ENCODE measurements around the gene NOS3. TPM values are rescaled to one million over a fixed set of nuclear protein-coding genes. Genes with fewer than 3 reads are reported as not detected.
A peak's percentile ranks its signal among the peaks of the same experiment; 100 is the strongest.

The NOS3 gene
- total and polyA plus RNA-seq, 9 of the 15 experiments (the other 6 are each of a cell fraction or from before 2014, with no cell fraction given), result 1.1 to 121 (median 23.6) TPM

DNA sequence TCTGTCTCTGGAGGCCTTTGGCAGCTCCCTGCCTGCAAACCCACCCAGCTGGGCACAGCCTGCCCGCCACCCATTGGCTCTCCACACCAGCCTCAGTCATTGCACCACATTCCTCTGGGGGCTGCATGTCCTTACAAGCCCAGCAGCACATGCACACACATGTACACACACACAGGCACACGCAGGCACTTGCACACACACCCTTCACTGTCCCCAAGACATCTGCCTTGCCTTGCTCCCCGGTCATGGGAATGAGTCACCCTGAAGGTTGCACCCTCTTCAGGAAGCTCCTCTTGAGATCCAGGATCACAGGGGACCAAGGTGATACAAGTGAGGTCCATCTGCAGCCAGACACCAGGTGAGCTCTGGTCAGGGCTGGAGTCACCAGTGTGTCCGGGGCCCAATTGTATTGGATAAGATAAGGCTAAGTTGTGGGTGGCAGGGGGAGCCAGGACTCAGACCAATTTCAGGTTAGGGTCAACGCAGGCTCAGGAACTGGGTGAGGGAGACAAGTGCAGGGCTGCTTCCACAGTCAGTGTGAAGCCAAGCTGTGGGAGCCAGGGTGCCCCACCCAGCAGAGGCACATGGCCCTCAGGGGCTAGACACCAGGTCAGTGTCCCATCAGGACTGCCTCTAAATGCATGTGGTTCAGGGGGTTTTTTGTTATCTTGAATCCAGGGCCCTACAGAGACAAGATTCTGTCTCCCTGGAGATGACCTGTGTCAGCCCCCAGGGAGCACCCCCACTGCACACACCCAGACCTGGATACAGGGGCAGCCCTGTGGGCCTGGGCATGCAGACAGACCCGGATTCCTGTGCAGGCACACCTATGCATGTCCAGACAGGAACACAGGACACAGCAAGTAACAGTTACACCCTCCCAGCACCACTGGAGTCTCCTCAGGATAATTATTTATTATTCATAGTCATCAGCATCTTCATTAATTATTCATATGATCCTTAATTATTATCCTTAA lies 46.5 kb upstream of the NOS3 start (continued):
- TF ChIP-seq ZBTB7A (IDR thresholded peaks at IDR 0.05; ENCODE audit: borderline replicate concordance, control insufficient read depth, low read depth, low read length), result no peak
- no peak for TF ChIP-seq ZNF143 (CRISPR knock-in tag; IDR thresholded peaks at IDR 0.05)
- no peak for TF ChIP-seq TAF7 (tag; IDR thresholded peaks at IDR 0.05)
- TF ChIP-seq LEF1 (IDR thresholded peaks at IDR 0.05), result no peak
- TF ChIP-seq, protein P1, sequence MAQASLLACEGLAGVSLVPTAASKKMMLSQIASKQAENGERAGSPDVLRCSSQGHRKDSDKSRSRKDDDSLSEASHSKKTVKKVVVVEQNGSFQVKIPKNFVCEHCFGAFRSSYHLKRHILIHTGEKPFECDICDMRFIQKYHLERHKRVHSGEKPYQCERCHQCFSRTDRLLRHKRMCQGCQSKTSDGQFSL (CRISPR knock-in tag; IDR thresholded peaks at IDR 0.05), result 0 out of 2 replicates have a peak, but pooled peaks have one; percentile 31
- TF ChIP-seq, protein P1 (tag; IDR thresholded peaks at IDR 0.05), result no peak
- no peak for TF ChIP-seq ZNF445 (CRISPR knock-in tag; IDR thresholded peaks at IDR 0.05; ENCODE audit: low read depth)
- peak; percentile 57 for TF ChIP-seq RBFOX2 (IDR thresholded peaks at IDR 0.05; ENCODE audit: low read depth, low read length)
- TF ChIP-seq DACH1 (IDR thresholded peaks at IDR 0.05; ENCODE audit: partially characterized antibody), result peak; percentile 18
- peak; percentile 75 for TF ChIP-seq POLR2G (IDR thresholded peaks at IDR 0.05; ENCODE audit: low read depth, low read length)
- TF ChIP-seq, protein P2, sequence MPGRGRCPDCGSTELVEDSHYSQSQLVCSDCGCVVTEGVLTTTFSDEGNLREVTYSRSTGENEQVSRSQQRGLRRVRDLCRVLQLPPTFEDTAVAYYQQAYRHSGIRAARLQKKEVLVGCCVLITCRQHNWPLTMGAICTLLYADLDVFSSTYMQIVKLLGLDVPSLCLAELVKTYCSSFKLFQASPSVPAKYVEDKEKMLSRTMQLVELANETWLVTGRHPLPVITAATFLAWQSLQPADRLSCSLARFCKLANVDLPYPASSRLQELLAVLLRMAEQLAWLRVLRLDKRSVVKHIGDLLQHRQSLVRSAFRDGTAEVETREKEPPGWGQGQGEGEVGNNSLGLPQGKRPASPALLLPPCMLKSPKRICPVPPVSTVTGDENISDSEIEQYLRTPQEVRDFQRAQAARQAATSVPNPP (IDR thresholded peaks at IDR 0.05; ENCODE audit: borderline replicate concordance, insufficient read depth, insufficient read length), result no peak
- TF ChIP-seq CREB1 (IDR thresholded peaks at IDR 0.05), result no peak
- 0 out of 2 replicates have a peak, but pooled peaks have one; percentile 26 for TF ChIP-seq CREB1 (CRISPR knock-in tag; IDR thresholded peaks at IDR 0.05)
- TF ChIP-seq ZNF165 (CRISPR knock-in tag; IDR thresholded peaks at IDR 0.05; ENCODE audit: borderline replicate concordance), result no peak
- TF ChIP-seq, protein P3, sequence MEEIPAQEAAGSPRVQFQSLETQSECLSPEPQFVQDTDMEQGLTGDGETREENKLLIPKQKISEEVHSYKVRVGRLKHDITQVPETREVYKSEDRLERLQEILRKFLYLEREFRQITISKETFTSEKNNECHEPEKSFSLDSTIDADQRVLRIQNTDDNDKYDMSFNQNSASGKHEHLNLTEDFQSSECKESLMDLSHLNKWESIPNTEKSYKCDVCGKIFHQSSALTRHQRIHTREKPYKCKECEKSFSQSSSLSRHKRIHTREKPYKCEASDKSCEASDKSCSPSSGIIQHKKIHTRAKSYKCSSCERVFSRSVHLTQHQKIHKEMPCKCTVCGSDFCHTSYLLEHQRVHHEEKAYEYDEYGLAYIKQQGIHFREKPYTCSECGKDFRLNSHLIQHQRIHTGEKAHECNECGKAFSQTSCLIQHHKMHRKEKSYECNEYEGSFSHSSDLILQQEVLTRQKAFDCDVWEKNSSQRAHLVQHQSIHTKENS (CRISPR knock-in tag; IDR thresholded peaks at IDR 0.05), result peak; percentile 79; the same call in 1 of the 2 replicates
- TF ChIP-seq, protein P4, sequence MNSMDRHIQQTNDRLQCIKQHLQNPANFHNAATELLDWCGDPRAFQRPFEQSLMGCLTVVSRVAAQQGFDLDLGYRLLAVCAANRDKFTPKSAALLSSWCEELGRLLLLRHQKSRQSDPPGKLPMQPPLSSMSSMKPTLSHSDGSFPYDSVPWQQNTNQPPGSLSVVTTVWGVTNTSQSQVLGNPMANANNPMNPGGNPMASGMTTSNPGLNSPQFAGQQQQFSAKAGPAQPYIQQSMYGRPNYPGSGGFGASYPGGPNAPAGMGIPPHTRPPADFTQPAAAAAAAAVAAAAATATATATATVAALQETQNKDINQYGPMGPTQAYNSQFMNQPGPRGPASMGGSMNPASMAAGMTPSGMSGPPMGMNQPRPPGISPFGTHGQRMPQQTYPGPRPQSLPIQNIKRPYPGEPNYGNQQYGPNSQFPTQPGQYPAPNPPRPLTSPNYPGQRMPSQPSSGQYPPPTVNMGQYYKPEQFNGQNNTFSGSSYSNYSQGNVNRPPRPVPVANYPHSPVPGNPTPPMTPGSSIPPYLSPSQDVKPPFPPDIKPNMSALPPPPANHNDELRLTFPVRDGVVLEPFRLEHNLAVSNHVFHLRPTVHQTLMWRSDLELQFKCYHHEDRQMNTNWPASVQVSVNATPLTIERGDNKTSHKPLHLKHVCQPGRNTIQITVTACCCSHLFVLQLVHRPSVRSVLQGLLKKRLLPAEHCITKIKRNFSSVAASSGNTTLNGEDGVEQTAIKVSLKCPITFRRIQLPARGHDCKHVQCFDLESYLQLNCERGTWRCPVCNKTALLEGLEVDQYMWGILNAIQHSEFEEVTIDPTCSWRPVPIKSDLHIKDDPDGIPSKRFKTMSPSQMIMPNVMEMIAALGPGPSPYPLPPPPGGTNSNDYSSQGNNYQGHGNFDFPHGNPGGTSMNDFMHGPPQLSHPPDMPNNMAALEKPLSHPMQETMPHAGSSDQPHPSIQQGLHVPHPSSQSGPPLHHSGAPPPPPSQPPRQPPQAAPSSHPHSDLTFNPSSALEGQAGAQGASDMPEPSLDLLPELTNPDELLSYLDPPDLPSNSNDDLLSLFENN (IDR thresholded peaks at IDR 0.05; ENCODE audit: low read depth in 2 of 2, low read length in 2 of 2), result no peak
- TF ChIP-seq, protein P5, sequence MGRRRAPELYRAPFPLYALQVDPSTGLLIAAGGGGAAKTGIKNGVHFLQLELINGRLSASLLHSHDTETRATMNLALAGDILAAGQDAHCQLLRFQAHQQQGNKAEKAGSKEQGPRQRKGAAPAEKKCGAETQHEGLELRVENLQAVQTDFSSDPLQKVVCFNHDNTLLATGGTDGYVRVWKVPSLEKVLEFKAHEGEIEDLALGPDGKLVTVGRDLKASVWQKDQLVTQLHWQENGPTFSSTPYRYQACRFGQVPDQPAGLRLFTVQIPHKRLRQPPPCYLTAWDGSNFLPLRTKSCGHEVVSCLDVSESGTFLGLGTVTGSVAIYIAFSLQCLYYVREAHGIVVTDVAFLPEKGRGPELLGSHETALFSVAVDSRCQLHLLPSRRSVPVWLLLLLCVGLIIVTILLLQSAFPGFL (CRISPR knock-in tag; IDR thresholded peaks at IDR 0.05), result no peak
- TF ChIP-seq EP300 (IDR thresholded peaks at IDR 0.05; ENCODE audit: low read length), result no peak

Measured in K562 (cell line).